Measurements from ENCODE around the gene CEBPE. TPM values are rescaled to one million over a fixed set of nuclear protein-coding genes. Genes with fewer than 3 reads are reported as not detected.

CEBPE gene
- total RNA-seq, 1 experiment from 2014 or later, result not detected

GRCh38 chr14:23147676-23148075 is 28.6 kb upstream of the CEBPE start:
- H3K27me3 ChIP-seq (ENCODE audit: insufficient read depth, low read length), result no peaks in the 10 kb centered on the region
- H3K79me2 ChIP-seq (ENCODE audit: insufficient read depth, low read length), result no peaks in the 10 kb centered on the region
- H3K27ac ChIP-seq (ENCODE audit: low read depth, low read length), result no peak overlapping the region
- H3K4me1 ChIP-seq (ENCODE audit: control insufficient read depth in 1 of 2, insufficient read depth in 2 of 2, low read length in 2 of 2), result no peaks in the 10 kb centered on the region
- BruUV-seq (replicated peaks), result no TSS peak
- DNase-seq (ENCODE audit: low read depth, low spot score) (no peak), ATAC-seq (no peak)
- no peak overlapping the region for H2AFZ ChIP-seq (ENCODE audit: low read depth, low read length, poor library complexity, severe bottlenecking)
- H3K4me2 ChIP-seq (ENCODE audit: low read length), result no peak overlapping the region
- no peaks in the 10 kb centered on the region for H3K36me3 ChIP-seq (ENCODE audit: control insufficient read depth in 1 of 2, insufficient read depth in 2 of 2, low read length in 2 of 2)
- H3K9me2 ChIP-seq (ENCODE audit: insufficient read depth), result no peaks in the 10 kb centered on the region
- RAD21 ChIA-PET (ENCODE audit: low non-redundant PET in 1 of 2, low total read pairs in 2 of 2, uncharacterized antibody in 2 of 2, unreplicated experiment in 2 of 2), result no interaction called here
- H3K9me3 ChIP-seq (ENCODE audit: control insufficient read depth in 1 of 2, insufficient read depth in 1 of 2, low read depth in 1 of 2, low read length in 2 of 2), result no peaks in the 10 kb centered on the region
- no peaks in the 10 kb centered on the region for H4K20me1 ChIP-seq (ENCODE audit: insufficient read depth)
- no peak overlapping the region for H3K9ac ChIP-seq (ENCODE audit: low read length)
- H3K4me3 ChIP-seq (replicated peaks in 1 of 2; ENCODE audit: low read depth in 1 of 2, low read length in 2 of 2), result no peak overlapping the region
- POLR2A ChIA-PET, result no interaction called here
- no peak for TF ChIP-seq ATF3 (IDR thresholded peaks at IDR 0.05)
- no peak for TF ChIP-seq TCF7L2 (IDR thresholded peaks at IDR 0.05; ENCODE audit: borderline replicate concordance, extremely low read depth, insufficient read depth, insufficient read length)
- TF ChIP-seq SRF (IDR thresholded peaks at IDR 0.05; ENCODE audit: low read depth), result no peak
- no peak for TF ChIP-seq YY1 (IDR thresholded peaks at IDR 0.05; ENCODE audit: extremely low read depth, insufficient replicate concordance, low read depth, low read length)
- TF ChIP-seq, protein P1, sequence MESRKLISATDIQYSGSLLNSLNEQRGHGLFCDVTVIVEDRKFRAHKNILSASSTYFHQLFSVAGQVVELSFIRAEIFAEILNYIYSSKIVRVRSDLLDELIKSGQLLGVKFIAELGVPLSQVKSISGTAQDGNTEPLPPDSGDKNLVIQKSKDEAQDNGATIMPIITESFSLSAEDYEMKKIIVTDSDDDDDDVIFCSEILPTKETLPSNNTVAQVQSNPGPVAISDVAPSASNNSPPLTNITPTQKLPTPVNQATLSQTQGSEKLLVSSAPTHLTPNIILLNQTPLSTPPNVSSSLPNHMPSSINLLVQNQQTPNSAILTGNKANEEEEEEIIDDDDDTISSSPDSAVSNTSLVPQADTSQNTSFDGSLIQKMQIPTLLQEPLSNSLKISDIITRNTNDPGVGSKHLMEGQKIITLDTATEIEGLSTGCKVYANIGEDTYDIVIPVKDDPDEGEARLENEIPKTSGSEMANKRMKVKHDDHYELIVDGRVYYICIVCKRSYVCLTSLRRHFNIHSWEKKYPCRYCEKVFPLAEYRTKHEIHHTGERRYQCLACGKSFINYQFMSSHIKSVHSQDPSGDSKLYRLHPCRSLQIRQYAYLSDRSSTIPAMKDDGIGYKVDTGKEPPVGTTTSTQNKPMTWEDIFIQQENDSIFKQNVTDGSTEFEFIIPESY (IDR thresholded peaks at IDR 0.05; ENCODE audit: extremely low read depth, insufficient replicate concordance, low read length), result no peak
- no peak for TF ChIP-seq FOSL1 (IDR thresholded peaks at IDR 0.05; ENCODE audit: low read depth)
- TF ChIP-seq SP1 (IDR thresholded peaks at IDR 0.05; ENCODE audit: low read depth), result no peak
- no peak for TF ChIP-seq JUND (IDR thresholded peaks at IDR 0.05)
- no peak for TF ChIP-seq EZH2 (IDR thresholded peaks at IDR 0.05)
- TF ChIP-seq ZNF274 (IDR thresholded peaks at IDR 0.05; ENCODE audit: low read depth, low read length), result no peak
- CTCF ChIA-PET, result no interaction called here
- intact Hi-C loops (cut with micrococcal nuclease), result no loop called here
